Measurements from ENCODE around the gene NUP42. TPM values are rescaled to one million over a fixed set of nuclear protein-coding genes. Genes with fewer than 3 reads are reported as not detected.

NUP42 gene
- total RNA-seq, 1 donor from 2014 or later = 38.4 TPM

DNA sequence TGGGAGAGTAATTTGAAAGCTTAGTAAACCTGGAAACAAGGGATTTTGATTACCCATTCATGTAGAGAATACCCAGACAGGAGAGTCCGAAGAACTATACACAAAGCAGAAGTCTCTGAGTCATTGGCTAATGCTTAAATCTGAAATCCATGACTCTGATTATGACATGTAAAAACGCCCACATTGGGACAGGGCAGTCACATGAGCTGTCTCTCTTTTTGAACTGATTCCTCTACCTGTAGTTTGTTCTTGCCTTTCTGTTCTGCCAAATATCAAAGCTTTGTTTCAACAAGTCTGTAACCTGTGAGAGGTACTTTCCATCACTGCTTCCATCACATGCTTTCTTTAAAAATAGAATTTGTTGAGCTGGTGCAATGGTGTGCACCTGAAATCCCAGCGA lies 60.5 kb downstream of the NUP42 start:
- H3K4me1 Mint-ChIP-seq (ENCODE audit: unreplicated experiment) = no peaks in the 10 kb centered on the region
- no peaks in the 10 kb centered on the region for H3K9me3 Mint-ChIP-seq
- H3K4me3 Mint-ChIP-seq = no peak overlapping the region
- TF ChIP-seq, protein P1, sequence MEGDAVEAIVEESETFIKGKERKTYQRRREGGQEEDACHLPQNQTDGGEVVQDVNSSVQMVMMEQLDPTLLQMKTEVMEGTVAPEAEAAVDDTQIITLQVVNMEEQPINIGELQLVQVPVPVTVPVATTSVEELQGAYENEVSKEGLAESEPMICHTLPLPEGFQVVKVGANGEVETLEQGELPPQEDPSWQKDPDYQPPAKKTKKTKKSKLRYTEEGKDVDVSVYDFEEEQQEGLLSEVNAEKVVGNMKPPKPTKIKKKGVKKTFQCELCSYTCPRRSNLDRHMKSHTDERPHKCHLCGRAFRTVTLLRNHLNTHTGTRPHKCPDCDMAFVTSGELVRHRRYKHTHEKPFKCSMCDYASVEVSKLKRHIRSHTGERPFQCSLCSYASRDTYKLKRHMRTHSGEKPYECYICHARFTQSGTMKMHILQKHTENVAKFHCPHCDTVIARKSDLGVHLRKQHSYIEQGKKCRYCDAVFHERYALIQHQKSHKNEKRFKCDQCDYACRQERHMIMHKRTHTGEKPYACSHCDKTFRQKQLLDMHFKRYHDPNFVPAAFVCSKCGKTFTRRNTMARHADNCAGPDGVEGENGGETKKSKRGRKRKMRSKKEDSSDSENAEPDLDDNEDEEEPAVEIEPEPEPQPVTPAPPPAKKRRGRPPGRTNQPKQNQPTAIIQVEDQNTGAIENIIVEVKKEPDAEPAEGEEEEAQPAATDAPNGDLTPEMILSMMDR (conservative IDR thresholded peaks at IDR 0.05) = no peak
- no peak for DNase-seq (ENCODE audit: extremely low spot score, unreplicated experiment)
- peaks cover 12% of the 10 kb centered on the region for H3K27me3 Mint-ChIP-seq
- H3K27ac Mint-ChIP-seq = no peak overlapping the region
- no peaks in the 10 kb centered on the region for H3K36me3 Mint-ChIP-seq

DNA sequence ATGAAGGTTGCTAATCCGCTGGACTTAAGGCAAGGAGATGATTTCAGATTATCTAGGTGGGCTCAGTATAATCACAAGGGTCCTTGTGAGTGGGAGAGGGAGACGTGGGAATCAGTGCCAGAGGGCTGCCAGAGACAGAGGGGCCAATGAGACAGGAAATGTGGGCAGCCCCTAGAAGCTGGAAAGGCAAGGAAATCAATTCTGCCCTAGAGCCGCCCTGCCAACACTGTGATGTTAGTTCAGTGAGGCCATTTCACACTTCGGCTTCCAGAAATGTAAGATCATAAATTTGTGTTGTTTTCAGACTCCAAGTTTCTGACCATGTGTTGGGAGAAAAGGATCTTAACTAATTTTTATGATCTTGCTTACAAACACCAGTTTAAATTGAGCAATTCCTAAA lies 61.1 kb downstream of the NUP42 start:
- DNase-seq (ENCODE audit: extremely low spot score, unreplicated experiment) = no peak
- Mint-ChIP-seq H3K4me1 (ENCODE audit: unreplicated experiment) (no peaks in the 10 kb centered on the region), H3K9me3 (no peaks in the 10 kb centered on the region), H3K4me3 (no peak overlapping the region), H3K27me3 (peaks cover 14% of the 10 kb centered on the region), H3K27ac (no peak overlapping the region), H3K36me3 (no peaks in the 10 kb centered on the region)
- TF ChIP-seq, protein P1 (conservative IDR thresholded peaks at IDR 0.05) = no peak

DNA sequence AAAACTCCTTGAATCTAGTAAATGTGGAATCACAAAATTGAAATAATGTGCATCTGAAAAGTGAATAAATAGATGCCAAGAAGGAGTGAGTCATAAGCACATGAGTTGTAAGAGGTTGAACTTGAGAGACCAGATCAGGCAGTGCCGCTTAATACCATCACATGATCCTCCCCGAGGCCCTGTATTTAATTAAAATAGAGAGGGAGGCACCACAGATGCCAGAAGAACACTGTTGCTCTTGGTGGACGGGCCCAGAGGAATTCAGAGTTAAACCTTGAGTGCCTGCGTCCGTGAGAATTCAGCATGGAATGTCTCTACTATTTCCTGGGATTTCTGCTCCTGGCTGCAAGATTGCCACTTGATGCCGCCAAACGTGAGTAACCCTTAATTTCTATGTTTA lies 64.7 kb downstream of the NUP42 start, which contains the start of gene GPNMB:
Gene GPNMB (plus strand): TSS at position 221 of the 400 bp plus-strand sequence. CDS start 83 bp downstream, at position 304.
- no peaks in the 10 kb centered on the region for H3K4me1 Mint-ChIP-seq (ENCODE audit: unreplicated experiment)
- no peak within 1 kb of the TSS for H3K4me3 Mint-ChIP-seq
- no peaks in the 10 kb centered on the region for H3K9me3 Mint-ChIP-seq
- peaks cover 33% of the 10 kb centered on the region for H3K27me3 Mint-ChIP-seq
- H3K27ac Mint-ChIP-seq = no peak within 1 kb of the TSS
- H3K36me3 Mint-ChIP-seq = no peaks in the 10 kb centered on the region
- DNase-seq (ENCODE audit: extremely low spot score, unreplicated experiment) = no peak
- TF ChIP-seq, protein P1 (conservative IDR thresholded peaks at IDR 0.05) = no peak

DNA sequence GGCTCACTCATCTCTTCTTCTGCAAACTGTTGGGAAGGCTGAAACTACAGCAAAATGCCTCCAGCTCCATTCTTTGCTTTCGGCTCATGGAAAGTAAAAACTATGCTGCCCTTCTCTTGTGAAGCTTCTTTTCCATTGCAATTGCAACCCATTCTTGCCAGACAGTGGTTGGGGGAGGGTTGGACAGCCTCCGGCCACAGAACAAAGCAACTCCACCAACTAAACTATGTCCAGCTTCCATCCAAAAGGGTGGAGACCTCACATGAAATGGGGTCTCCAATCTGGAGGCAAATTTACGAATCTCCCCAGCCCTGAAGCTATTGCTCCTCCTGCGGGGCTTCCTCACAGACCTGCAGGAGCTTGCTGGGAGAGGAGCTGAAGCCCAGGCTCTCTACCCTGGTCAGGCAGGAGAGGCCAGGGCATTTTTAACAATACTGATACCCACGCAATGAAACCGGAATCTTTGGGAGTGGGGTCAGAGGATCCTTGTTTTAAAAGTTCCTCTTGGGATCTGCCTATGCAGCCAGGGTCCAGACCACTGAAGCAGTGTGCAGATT lies 65.3 kb downstream of the NUP42 start:
- Mint-ChIP-seq H3K4me3 (no peak overlapping the region), H3K27me3 (peaks cover 38% of the 10 kb centered on the region), H3K4me1 (ENCODE audit: unreplicated experiment) (no peaks in the 10 kb centered on the region), H3K36me3 (no peaks in the 10 kb centered on the region), H3K9me3 (no peaks in the 10 kb centered on the region), H3K27ac (no peak overlapping the region)
- TF ChIP-seq, protein P1 (conservative IDR thresholded peaks at IDR 0.05) = no peak
- DNase-seq (ENCODE audit: extremely low spot score, unreplicated experiment) = no peak

DNA sequence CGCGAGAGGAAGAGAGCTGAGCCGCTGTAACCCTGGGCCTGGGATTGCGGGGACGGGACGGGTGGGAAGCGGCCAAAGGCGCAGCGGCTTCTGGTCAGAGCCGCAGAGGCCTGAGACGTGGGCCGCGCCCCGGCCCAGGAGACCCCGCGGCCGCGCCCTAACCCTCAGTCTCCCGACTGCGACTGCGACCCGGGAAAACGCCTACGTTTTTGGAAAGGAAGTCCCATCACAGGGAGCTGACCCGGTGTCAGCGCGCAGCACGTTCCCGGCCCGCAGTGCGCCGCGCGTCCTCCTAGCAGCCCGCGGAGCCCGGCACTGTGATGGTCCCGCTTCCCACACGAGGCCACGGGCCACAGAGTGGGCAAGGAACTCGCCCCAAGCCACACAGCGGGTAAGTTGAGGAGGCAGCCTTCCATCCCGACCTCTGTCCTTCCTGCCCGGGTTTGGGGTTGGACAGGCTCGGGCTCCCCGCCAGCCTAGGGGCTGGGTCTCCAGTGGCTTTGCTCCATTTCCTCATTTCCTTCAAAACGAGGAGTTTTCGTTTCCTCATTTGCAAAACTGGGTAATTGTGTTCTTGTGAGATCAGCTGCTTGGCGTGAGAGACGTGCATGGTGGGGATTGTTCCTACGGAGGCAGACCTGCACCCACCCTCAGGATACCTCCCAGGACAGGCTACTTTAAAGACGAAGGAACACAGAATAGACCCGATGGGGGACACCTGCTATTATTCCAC lies 65.9 kb downstream of the NUP42 start:
- TF ChIP-seq, protein P1 (conservative IDR thresholded peaks at IDR 0.05) = no peak
- H3K27me3 Mint-ChIP-seq = peaks cover 40% of the 10 kb centered on the region
- peak overlapping the region; percentile 39 for H3K4me3 Mint-ChIP-seq
- no peak overlapping the region for H3K27ac Mint-ChIP-seq
- no peaks in the 10 kb centered on the region for H3K4me1 Mint-ChIP-seq (ENCODE audit: unreplicated experiment)
- no peaks in the 10 kb centered on the region for H3K9me3 Mint-ChIP-seq
- H3K36me3 Mint-ChIP-seq = no peaks in the 10 kb centered on the region
- DNase-seq (ENCODE audit: extremely low spot score, unreplicated experiment) = no peak

All from type B pancreatic cell (in vitro differentiated cells).